Caki2 (cell line): ENCODE results near the gene DHRS3. TPM values are rescaled to one million over a fixed set of nuclear protein-coding genes. Genes with fewer than 3 reads are reported as not detected.
"Not testable (repeated sequence)": the region's sequence is repeated elsewhere in the genome, so short reads cannot be mapped to it uniquely, and the experiment has no call there.

Experiments
- DNase-seq: peaks from one replicate; pipeline ENCODE4 v3.0.0-alpha.2; 2015; ENCODE audit warnings: low read depth
- in situ Hi-C: cut with HindIII; loops from 2 replicates; pipeline ENCODE4 v1.10.0; 2016; ENCODE audit warnings: low sequenced_read_pairs, low pct_unique_long_range_greater_than_20kb, mixed read lengths
- total RNA-seq: library from RNA; depleted of rRNA; stranded (reverse); fragments of >200 nt; shearing (Covaris generic); gene quantifications from 2 replicates; pipeline ENCODE4 v1.2.3, GENCODE V29; 2014; ENCODE audit warnings: low replicate concordance; rRNA removed

The DHRS3 gene, protein sequence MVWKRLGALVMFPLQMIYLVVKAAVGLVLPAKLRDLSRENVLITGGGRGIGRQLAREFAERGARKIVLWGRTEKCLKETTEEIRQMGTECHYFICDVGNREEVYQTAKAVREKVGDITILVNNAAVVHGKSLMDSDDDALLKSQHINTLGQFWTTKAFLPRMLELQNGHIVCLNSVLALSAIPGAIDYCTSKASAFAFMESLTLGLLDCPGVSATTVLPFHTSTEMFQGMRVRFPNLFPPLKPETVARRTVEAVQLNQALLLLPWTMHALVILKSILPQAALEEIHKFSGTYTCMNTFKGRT
- 489 and 550 TPM in 2 replicates for total RNA-seq

DNA sequence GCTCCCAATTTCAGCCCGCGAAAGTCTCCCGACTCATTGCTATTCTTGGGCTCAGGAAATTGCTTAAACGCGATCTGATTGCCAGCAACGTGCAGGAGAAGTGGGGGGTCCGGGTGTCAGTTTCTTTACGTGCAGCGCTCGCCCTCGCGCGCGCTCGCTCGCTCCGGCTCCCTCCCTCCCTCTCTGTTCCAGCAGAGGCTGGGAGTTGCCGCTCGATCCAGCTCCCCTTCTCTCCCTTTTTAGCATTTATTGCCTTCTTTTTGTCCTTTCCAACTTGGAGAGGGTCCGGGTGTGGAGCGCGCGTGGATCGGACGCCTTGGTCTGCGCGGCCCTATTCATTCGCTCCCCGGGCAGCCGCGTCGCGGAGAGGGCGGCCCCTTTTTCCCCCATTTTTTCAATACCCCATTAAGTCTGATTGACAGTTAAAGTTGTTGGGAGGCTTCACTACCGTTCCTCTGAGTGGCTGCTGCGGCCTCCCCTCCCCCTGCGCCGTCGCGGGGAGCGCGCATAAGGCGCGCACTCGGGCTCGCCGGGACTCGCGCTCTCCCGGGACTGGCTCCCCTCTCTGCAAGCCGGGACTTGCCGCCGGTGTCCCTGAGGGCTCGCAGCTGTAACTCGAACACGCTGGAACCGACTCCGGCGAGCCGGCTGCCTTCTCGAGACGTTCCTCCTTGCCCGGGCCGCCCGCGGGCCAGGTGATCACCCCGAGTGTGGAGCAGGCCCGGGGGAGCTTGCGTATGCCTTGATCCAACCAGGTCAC is at the start of gene DHRS3:
TSS of gene DHRS3 (minus strand) at position 310 of the 760 bp plus-strand sequence. CDS start 862 bp downstream, outside the sequence.
- in situ Hi-C loops = no loop called here
- peak; percentile 96 for DNase-seq

DNA sequence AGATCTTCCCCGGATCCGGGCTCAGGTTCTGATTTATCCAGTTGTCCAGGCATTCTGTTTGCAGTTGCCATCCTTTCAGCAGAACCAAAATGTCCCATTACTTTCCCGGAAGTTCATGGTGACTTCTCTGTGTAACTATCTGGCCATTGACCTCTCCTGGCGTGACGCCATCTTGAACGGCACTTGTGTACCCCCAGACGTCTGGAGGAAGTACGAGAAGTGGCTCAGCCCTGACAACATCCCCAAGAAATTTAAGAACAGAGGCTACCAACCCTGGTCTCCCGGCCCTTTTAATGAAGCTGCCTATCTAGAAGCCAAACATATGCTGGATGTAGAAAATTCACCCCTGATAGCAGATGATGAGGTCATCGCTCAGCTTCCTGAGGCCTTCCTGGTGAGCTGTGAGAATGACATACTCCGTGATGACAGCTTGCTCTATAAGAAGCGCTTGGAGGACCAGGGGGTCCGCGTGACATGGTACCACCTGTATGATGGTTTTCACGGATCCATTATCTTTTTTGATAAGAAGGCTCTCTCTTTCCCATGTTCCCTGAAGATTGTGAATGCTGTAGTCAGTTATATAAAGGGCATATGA is 48.2 kb upstream of the DHRS3 start:
- in situ Hi-C loops = no loop called here
- no peak for DNase-seq

DNA sequence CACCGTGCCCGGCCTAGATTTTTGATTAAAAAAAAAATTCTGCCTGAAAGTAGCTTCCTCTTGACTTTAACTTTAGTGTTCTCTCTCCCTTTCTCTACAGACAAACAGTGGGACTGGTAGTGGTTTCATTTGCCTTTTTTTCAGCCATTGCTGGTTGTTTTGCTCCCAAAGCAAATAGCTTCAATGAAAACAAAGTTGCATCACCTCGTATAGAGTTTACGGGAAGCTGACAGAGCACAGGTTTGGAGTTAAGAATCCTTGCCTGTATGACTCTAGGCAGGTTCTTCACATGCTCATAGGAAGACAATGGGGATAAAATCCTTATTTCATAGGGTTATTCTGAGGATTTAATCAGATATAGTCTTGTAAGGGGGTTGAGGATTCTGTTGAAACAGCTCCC is 47.5 kb upstream of the DHRS3 start:
- in situ Hi-C loops = no loop called here
- no peak for DNase-seq

DNA sequence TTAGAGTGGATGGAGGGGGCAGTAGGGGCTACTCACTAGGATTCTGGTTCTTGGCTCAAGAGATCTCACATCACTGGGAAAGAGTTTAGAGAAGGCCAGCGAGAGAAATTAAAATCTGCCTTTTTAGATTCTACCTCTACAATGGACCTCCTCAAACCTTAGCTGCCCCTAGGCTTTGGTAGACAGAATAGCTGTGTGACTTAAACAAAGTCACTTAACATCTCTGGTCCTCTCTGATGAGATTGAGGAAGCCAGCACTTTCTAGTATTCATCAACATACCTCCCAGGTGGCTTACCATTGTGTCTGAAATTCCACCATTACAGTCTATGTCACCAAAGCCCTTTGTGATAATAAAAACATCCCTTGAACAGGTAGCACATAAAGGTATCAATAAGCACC is 44.5 kb upstream of the DHRS3 start:
- no peak for DNase-seq
- in situ Hi-C loops = no loop called here

DNA sequence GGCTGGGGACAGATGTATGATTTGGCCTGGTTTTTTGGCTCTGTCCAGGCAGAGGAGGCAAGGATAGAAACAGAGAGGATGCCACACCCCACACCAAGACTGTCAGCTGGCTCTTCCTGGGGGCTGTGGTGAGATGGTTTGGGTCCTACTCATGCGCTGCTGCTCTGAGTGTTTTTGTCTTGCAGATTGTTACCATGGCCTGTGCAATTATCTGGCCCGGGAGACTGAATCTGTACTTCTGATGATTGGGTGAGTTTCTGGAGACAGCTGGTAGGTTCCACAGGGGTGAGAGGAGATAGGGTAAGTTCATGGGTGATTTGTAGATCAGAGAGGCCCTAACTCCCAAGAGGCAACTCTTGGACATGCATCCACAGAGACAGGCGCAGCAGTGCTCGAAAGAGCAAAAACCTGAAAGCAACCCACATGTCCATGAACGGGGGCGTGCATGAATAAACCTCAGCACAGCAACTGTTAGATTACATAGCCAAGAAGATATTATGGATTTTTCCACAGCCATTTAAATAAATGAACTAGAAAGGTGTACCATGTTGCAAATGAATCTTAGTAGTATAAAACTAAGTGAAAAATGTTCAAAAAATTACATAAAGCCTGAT is 43.7 kb upstream of the DHRS3 start:
- in situ Hi-C loops = no loop called here
- no peak for DNase-seq

GRCh38 chr1:12658531-12659453 is 40.8 kb upstream of the DHRS3 start:
- in situ Hi-C loops = no loop called here
- peak; percentile 62 for DNase-seq

DNA sequence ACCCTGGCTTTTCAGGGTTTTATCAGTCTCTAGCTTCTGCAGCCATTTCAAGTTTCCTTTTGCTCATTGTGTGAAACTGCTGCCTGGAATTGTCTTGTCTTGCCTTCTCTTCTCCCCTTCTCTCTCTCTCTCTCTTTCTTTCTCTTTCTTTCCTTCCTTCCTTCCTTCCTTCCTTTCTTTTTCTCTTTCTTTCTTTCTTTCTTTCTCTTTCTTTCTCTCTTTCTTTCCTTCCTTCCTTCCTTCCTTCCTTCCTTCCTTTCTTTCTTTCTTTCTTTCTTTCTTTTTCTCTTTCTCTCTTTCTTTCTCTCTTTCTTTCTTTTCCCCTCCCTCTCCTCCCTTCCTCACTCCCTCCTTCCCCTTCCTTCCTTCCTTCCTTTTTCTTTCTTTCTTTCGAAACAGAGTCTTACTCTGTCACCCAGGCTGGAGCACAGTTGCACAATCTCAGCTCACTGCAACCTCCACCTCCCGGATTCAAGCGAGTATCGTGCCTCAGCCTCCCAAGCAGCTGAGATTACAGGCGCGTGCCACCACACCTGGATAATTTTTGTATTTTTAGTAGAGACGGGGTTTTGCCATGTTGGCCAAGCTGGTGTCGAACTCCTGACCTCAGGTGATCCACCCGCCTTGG is 40.0 kb upstream of the DHRS3 start:
- DNase-seq, in situ Hi-C loops: not testable (repeated sequence)

DNA sequence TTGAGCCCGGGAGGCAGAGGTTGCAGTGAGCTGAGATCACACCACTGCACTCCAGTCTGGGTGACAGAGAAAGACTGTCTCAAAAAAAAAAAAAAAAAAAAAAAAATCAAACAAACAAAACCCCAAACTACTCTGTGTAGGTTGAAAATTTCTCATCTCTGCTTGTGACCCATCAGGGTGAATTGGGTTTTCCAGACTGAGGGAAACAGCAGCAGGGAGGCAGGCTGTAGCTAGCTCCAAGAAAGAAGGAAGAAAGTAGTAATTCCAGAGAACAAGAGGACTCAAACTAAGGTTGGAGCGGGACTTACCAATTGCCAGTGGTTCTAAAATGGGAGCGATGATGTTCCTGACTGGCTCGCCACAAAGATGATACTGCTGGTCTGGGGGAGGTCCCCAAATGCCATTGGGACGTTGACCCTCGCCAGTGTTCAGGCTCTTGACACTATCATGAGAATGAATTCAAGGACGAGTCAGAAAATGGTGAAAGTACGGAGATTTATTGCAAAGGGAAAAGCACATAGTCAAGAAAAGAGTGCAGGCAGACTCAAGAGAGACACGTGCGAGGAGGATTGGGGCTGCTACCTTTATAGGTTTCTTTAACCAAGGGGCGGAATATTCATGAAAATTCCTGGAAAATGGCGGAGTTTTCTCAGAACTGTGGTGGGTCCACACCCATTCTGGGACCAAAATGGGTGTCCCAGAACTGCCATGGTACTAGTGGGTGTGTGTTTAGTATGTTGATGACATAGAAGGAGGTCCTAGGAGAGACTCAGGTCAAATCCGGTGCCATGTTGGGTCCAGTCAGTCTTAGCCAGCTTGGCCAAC is 39.3 kb upstream of the DHRS3 start:
- in situ Hi-C loops = no loop called here
- no peak for DNase-seq

- DNase-seq = no peak
- in situ Hi-C loops = no loop called here
Measured at GRCh38 chr1:12656575-12656974, 38.6 kb upstream of the DHRS3 start.

- no peak for DNase-seq
- in situ Hi-C loops = no loop called here
Measured at GRCh38 chr1:12654657-12655056, 36.6 kb upstream of the DHRS3 start.

- no peak for DNase-seq
- in situ Hi-C loops = no loop called here
Measured at GRCh38 chr1:12654004-12654567, 36.1 kb upstream of the DHRS3 start.

DNA sequence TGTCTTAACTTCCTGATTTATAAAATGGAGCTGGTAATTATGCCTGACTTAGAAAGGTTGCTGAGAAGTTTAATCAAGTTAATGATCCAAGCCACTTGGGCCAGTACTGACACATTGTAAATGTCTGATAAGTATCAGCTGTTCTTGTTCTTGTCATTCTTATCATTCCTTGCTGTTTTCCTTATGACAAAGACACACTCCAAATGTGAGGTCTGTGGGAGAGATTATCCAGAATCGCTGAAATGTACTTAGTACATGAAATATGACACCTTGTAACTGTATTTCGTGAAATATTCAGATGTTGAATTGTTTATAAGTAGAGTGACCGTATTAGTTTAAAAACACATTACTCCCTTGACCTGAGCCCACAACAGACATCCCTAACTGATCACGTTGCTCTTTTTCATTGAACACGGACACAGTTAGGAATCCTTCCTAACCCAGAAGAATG is 32.0 kb upstream of the DHRS3 start:
- in situ Hi-C loops = no loop called here
- DNase-seq = no peak

- no peak for DNase-seq
- in situ Hi-C loops = no loop called here
Measured at GRCh38 chr1:12648741-12649140, 30.7 kb upstream of the DHRS3 start.

DNA sequence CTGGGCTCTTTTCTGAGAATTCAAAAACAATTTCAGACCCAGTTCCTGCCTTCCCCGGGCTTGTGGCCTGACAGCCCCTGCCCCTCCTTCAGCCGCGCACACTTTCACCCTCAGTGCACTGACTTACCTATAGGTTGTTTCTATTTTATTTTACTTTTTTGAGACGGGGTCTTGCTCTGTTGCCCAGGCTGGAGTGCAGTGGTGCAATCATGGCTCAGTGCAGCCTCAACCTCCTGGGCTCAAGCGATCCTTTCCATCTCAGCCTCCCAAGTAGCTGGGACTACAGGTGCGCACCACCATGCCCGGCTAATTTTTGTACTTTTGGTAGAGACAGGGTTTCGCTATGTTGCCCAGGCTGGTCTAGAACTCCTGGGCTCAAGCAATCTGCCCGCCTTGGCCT is 27.4 kb upstream of the DHRS3 start:
- in situ Hi-C loops, DNase-seq: not testable (repeated sequence)

GRCh38 chr1:12644829-12645228 is 26.8 kb upstream of the DHRS3 start:
- no peak for DNase-seq
- in situ Hi-C loops = no loop called here

- no peak for DNase-seq
- in situ Hi-C loops = no loop called here
Measured at GRCh38 chr1:12644237-12644636, 26.2 kb upstream of the DHRS3 start.
